ENCODE data around the gene FBLN1.

FBLN1 gene

GRCh38 chr22:45574069-45574703 lies 71.5 kb downstream of the FBLN1 start:
- DNase-seq: no peak

GRCh38 chr22:45575173-45575572 lies 72.5 kb downstream of the FBLN1 start:
- no peak for DNase-seq

GRCh38 chr22:45575607-45576272 lies 73.1 kb downstream of the FBLN1 start:
- no peak for DNase-seq

- no peak for DNase-seq
Measured at GRCh38 chr22:45576273-45576625, 73.6 kb downstream of the FBLN1 start.

- DNase-seq: no peak
Measured at GRCh38 chr22:45576730-45577464, 74.2 kb downstream of the FBLN1 start.

GRCh38 chr22:45577746-45578523 lies 75.3 kb downstream of the FBLN1 start:
- peak; percentile 82 to 86 for DNase-seq

GRCh38 chr22:45578524-45579147 lies 76.0 kb downstream of the FBLN1 start:
- DNase-seq: no peak

GRCh38 chr22:45579306-45579705 lies 76.6 kb downstream of the FBLN1 start:
- no peak for DNase-seq

- no peak for DNase-seq
Measured at GRCh38 chr22:45579806-45580725, 77.4 kb downstream of the FBLN1 start.

GRCh38 chr22:45580726-45581381 lies 78.2 kb downstream of the FBLN1 start:
- DNase-seq: no peak

GRCh38 chr22:45581549-45582080 lies 78.9 kb downstream of the FBLN1 start:
- DNase-seq: no peak

- no peak for DNase-seq
Measured at GRCh38 chr22:45582236-45582954, 79.7 kb downstream of the FBLN1 start.

GRCh38 chr22:45582955-45583320 lies 80.3 kb downstream of the FBLN1 start:
- DNase-seq: no peak

GRCh38 chr22:45583504-45583903 lies 80.8 kb downstream of the FBLN1 start:
- DNase-seq: no peak

GRCh38 chr22:45584121-45584570 lies 81.5 kb downstream of the FBLN1 start:
- DNase-seq: no peak

GRCh38 chr22:45584621-45585436 lies 82.1 kb downstream of the FBLN1 start:
- no peak for DNase-seq

GRCh38 chr22:45585437-45585755 lies 82.7 kb downstream of the FBLN1 start:
- no peak for DNase-seq

GRCh38 chr22:45585946-45586540 lies 83.4 kb downstream of the FBLN1 start:
- DNase-seq: no peak

All from activated CD4-positive, alpha-beta T cell treated with anti-CD3 and anti-CD28 coated beads, Interleukin-2, amount 50 U/mL, for 48 hours (primary cell).